ENCODE data around the gene TH.
"Not testable (repeated sequence)": the region's sequence is repeated elsewhere in the genome, so short reads cannot be mapped to it uniquely, and the experiment has no call there.

The TH gene

DNA sequence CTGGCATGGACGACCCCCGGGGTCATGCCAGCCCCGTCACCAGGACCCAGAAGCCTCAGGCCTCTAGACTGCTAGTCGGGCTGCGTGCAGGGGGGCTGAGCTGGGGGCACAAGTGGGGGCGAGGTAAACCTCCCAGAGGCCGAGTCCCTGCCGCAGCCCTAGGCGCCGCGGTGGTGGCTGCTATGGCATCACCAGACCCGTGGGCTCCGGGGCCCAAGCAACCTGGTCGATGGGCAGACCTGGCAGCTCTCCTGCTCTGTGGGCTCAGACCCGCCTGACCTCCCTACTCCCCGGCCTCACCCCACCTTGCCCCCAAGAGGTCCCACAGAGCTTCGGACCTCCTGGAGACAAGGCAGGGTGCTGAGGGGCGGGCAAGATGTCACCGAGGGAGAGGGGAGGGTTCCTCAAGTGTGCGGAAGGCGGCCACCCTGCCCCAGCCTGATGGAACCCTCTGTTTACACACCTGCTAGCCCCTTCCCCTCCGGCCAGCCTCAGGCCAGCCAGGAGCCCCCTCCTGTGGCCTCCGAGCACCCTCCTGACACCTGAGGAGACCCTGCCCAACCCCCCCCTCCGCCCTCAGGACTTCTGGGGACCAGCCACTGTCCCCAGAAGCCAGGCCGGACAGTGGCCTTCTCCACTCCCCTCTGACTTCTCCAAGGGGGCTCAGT, 41.8 kb downstream of the TH start:
- no peak overlapping the region for H3K4me3 ChIP-seq (ENCODE audit: low read depth, low read length)
- TF ChIP-seq CTCF (IDR thresholded peaks at IDR 0.05; ENCODE audit: low read depth, low read length), result no peak

DNA sequence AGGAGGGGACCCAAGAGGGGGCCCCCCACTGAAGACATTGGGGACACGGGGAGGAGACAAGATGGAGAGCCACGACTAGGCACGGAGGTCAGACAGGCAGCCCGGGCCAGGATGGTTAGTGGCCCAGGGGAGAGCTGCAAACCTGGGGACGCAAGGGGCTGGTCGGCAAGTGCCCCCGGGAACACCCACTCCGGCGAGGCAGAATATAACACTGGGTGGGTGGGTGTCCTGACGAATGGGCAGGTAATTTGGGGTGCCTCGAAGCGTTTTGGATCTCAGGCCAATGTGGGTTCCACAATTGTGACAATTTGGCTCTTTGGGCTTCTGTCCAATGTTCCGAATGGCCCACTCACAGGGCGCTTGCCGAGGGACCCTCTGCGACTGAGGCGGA, 42.3 kb downstream of the TH start:
- no peak for TF ChIP-seq CTCF (IDR thresholded peaks at IDR 0.05; ENCODE audit: low read depth, low read length)

GRCh38 chr11:2128511-2129307, 42.9 kb downstream of the TH start:
- TF ChIP-seq CTCF (IDR thresholded peaks at IDR 0.05; ENCODE audit: low read depth, low read length), result no peak

More for the DNA sequence above, 42.3 kb downstream of the TH start:
- no peak overlapping the region for H3K4me3 ChIP-seq (ENCODE audit: low read depth, low read length)

GRCh38 chr11:2128130-2128510, 43.5 kb downstream of the TH start:
- no peak overlapping the region for H3K4me3 ChIP-seq (ENCODE audit: low read depth, low read length)
- TF ChIP-seq CTCF (IDR thresholded peaks at IDR 0.05; ENCODE audit: low read depth, low read length), result no peak

More at GRCh38 chr11:2128511-2129307, 42.9 kb downstream of the TH start:
- no peak overlapping the region for H3K4me3 ChIP-seq (ENCODE audit: low read depth, low read length)

- no peak overlapping the region for H3K4me3 ChIP-seq (ENCODE audit: low read depth, low read length)
- TF ChIP-seq CTCF (IDR thresholded peaks at IDR 0.05; ENCODE audit: low read depth, low read length), result no peak
These were observed 44.0 kb downstream of the TH start for GRCh38 chr11:2127482-2128129.

- no peak for TF ChIP-seq CTCF (IDR thresholded peaks at IDR 0.05; ENCODE audit: low read depth, low read length)
- no peak overlapping the region for H3K4me3 ChIP-seq (ENCODE audit: low read depth, low read length)
These were observed 45.0 kb downstream of the TH start for GRCh38 chr11:2126520-2127085.

GRCh38 chr11:2124736-2125484, 46.7 kb downstream of the TH start:
- not testable (repeated sequence) for H3K4me3 ChIP-seq (ENCODE audit: low read depth, low read length)
